Peyer's patch (tissue), 4 donors: ENCODE measurements around the gene L3MBTL3. TPM values are rescaled to one million over a fixed set of nuclear protein-coding genes. Genes with fewer than 3 reads are reported as not detected.

Source experiments
- DNase-seq, 3 donors: peaks; one replicate each; pipeline ENCODE4 v3.0.0-alpha.2; 2017 to 2019
- H3K27ac ChIP-seq, 4 donors: fragments of 200-600 bp; sonication (generic); one replicate each; pipeline ENCODE4 v1.5.1; 2016 to 2019
- H3K27me3 ChIP-seq, 2 donors: fragments of 200-600 bp; sonication (generic); one replicate each; pipeline ENCODE4 v1.5.1; 2019
- H3K36me3 ChIP-seq, 3 donors: fragments of 200-600 bp; sonication (generic); one replicate each; pipeline ENCODE4 v1.5.1; 2016 to 2019
- H3K4me1 ChIP-seq, 4 donors: fragments of 200-600 bp; sonication (generic); one replicate each; pipeline ENCODE4 v1.5.1; 2016 to 2019
- H3K4me3 ChIP-seq, 4 donors: fragments of 200-600 bp; sonication (generic); 1 replicate in 3 of 4; 2 replicates in 1 of 4; pipeline ENCODE4 v1.5.1; 2016 to 2019; ENCODE audit warnings: mild to moderate bottlenecking in 1 of 4
- H3K9me3 ChIP-seq, 4 donors: fragments of 200-600 bp; sonication (generic); one replicate each; pipeline ENCODE4 v1.5.1; 2016 to 2019; ENCODE audit warnings: mild to moderate bottlenecking in 1 of 4
- CTCF ChIP-seq, 6 experiments: fragments of 450-650 bp in 4 of 6; fragments of 200-600 bp in 2 of 6; sonication (generic) in 1 of 6; IDR thresholded peaks; one replicate each; pipeline ENCODE4 v1.5.1; 2017 to 2019; ENCODE audit warnings: antibody characterized with exemption in 6 of 6, mild to moderate bottlenecking in 3 of 6, moderate library complexity in 1 of 6
- POLR2A ChIP-seq, 2 donors: fragments of 450-650 bp; IDR thresholded peaks; one replicate each; pipeline ENCODE4 v1.5.1; 2017; ENCODE audit warnings: antibody characterized with exemption in 2 of 2, mild to moderate bottlenecking in 2 of 2, moderate library complexity in 2 of 2
- total RNA-seq, 4 donors: library from RNA; depleted of rRNA; stranded (reverse); fragments of >200 nt; gene quantifications; one replicate each; pipeline ENCODE4 v1.1.0, GENCODE V29; 2016

L3MBTL3 gene
- total RNA-seq, 4 donors from 2014 or later, result 2.8 to 22.3 (median 7.5) TPM

GRCh38 chr6:130127195-130127594 is 108.8 kb downstream of the L3MBTL3 start:
- Histone ChIP-seq H3K27ac (no peak overlapping the region), H3K9me3 (no peaks in the 10 kb centered on the region), H3K4me1 (no peaks in the 10 kb centered on the region), H3K27me3 (no peaks in the 10 kb centered on the region), H3K4me3 (no peak overlapping the region), H3K36me3 (no peaks in the 10 kb centered on the region)
- no peak for TF ChIP-seq POLR2A (IDR thresholded peaks at IDR 0.05)
- TF ChIP-seq CTCF (IDR thresholded peaks at IDR 0.05), result no peak
- DNase-seq, result no peak

GRCh38 chr6:130128326-130128725 is 109.9 kb downstream of the L3MBTL3 start:
- H3K27ac ChIP-seq, result no peak overlapping the region
- no peaks in the 10 kb centered on the region for H3K27me3 ChIP-seq
- no peaks in the 10 kb centered on the region for H3K9me3 ChIP-seq
- no peaks in the 10 kb centered on the region for H3K36me3 ChIP-seq
- TF ChIP-seq CTCF (IDR thresholded peaks at IDR 0.05) (no peak), POLR2A (IDR thresholded peaks at IDR 0.05) (no peak)
- H3K4me3 ChIP-seq, result no peak overlapping the region
- DNase-seq, result no peak
- H3K4me1 ChIP-seq, result no peaks in the 10 kb centered on the region

- H3K4me3 ChIP-seq, result no peak overlapping the region
- no peaks in the 10 kb centered on the region for H3K27me3 ChIP-seq
- no peak overlapping the region for H3K27ac ChIP-seq
- H3K36me3 ChIP-seq, result no peaks in the 10 kb centered on the region
- no peak for TF ChIP-seq POLR2A (IDR thresholded peaks at IDR 0.05)
- no peak for TF ChIP-seq CTCF (IDR thresholded peaks at IDR 0.05)
- DNase-seq, result no peak
- H3K4me1 ChIP-seq, result no peaks in the 10 kb centered on the region
- H3K9me3 ChIP-seq, result no peaks in the 10 kb centered on the region
Measured at GRCh38 chr6:130129762-130130246, 111.4 kb downstream of the L3MBTL3 start.

DNA sequence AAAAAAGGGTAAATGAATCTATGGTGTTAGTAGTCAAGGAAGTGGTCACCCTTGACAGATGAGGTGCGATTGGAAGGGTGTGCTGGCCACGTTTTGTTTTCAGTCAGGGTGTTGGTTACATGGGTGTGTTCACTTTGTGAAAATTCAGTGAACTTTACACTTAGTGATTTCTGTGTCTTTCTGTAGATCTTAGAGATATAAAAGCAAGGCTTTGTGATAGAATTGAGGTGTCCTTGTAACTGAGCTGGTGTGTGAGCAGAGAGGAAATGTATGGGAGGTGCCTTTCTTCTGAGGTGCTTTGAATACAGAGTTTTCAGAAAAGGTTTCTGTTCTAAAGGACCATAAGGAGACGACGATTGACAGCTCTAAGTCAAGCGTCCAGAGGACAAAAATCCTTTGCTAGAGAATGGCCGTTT is 113.9 kb downstream of the L3MBTL3 start:
- H3K27me3 ChIP-seq, result no peaks in the 10 kb centered on the region
- TF ChIP-seq POLR2A (IDR thresholded peaks at IDR 0.05) (no peak), CTCF (IDR thresholded peaks at IDR 0.05) (no peak)
- H3K9me3 ChIP-seq, result no peaks in the 10 kb centered on the region
- H3K36me3 ChIP-seq, result no peaks in the 10 kb centered on the region
- peak in 1 of 3 donors; percentile 55 for DNase-seq
- no peak overlapping the region for H3K4me3 ChIP-seq
- H3K27ac ChIP-seq, result peak overlapping the region in 1 of 4 donors; percentile 35
- no peaks in the 10 kb centered on the region for H3K4me1 ChIP-seq

DNA sequence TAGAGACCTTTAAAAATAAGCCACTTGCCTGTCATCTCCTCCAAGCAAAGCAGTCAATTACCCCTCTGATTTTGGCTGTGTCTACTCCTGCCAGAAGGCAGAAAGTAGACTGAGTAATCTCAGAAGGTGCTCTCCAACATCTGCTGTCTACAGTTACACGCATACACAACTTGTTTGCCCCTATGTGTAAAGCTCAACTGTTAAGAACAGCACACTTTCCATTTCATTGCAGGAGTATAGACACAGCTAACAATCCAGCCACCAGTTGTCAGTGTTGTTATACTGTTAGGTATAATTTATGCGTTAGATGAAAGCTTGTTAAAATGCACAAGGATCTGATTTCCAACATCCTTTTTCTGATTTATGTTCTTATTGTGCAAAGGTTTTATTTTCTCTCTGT is 116.2 kb downstream of the L3MBTL3 start:
- H3K27me3 ChIP-seq, result no peaks in the 10 kb centered on the region
- H3K4me1 ChIP-seq, result no peaks in the 10 kb centered on the region
- no peaks in the 10 kb centered on the region for H3K9me3 ChIP-seq
- H3K4me3 ChIP-seq, result no peak overlapping the region
- no peak overlapping the region for H3K27ac ChIP-seq
- no peak for DNase-seq
- TF ChIP-seq CTCF (IDR thresholded peaks at IDR 0.05) (no peak), POLR2A (IDR thresholded peaks at IDR 0.05) (no peak)
- H3K36me3 ChIP-seq, result no peaks in the 10 kb centered on the region

DNA sequence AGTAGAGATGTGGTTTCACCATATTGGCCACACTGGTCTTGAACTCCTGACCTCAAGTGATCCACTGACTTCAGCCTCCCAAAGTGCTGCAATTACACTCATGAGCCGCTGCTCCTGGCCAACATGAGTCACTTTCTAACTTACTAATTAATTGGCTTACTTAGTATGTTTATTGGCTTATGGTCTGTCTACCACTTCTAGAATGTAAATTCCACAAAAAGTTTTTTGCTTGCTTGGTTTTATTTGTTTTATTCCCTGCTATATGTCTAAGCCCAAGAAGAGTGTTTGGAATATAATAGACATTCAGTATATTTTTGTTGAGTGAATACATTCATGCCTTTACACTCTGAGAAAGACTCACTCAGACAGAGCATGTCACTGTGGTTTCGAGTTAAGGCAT is 118.4 kb downstream of the L3MBTL3 start:
- TF ChIP-seq POLR2A (IDR thresholded peaks at IDR 0.05) (no peak), CTCF (IDR thresholded peaks at IDR 0.05) (no peak)

More for the DNA sequence above, 118.4 kb downstream of the L3MBTL3 start:
- Histone ChIP-seq H3K27me3 (no peaks in the 10 kb centered on the region), H3K9me3 (no peaks in the 10 kb centered on the region), H3K4me3 (no peak overlapping the region), H3K27ac (no peak overlapping the region), H3K4me1 (no peaks in the 10 kb centered on the region), H3K36me3 (no peaks in the 10 kb centered on the region)
- no peak for DNase-seq
